NCI-H2107 treated with DMSO at 0.1 percent for 48 hours (cell line): ENCODE data around the gene LDLRAD4.

Experiments
- DNase-seq: peaks from one replicate; lab custom pipeline; 2025; ENCODE audit not compliant: unreplicated experiment; lab: John Stamatoyannopoulos, UW

The LDLRAD4 gene

GRCh38 chr18:13620206-13620672 is 401.7 kb downstream of the LDLRAD4 start:
- DNase-seq: no peak

GRCh38 chr18:13620818-13621445 is 402.4 kb downstream of the LDLRAD4 start:
- no peak for DNase-seq

GRCh38 chr18:13621446-13621849 is 402.9 kb downstream of the LDLRAD4 start:
- no peak for DNase-seq

- no peak for DNase-seq
Measured at GRCh38 chr18:13621886-13622619, 403.5 kb downstream of the LDLRAD4 start.

GRCh38 chr18:13622751-13623150 is 404.2 kb downstream of the LDLRAD4 start:
- DNase-seq: no peak

- DNase-seq: no peak
Measured at GRCh38 chr18:13623348-13623747, 404.8 kb downstream of the LDLRAD4 start.

GRCh38 chr18:13623871-13624270 is 405.3 kb downstream of the LDLRAD4 start:
- no peak for DNase-seq

GRCh38 chr18:13624563-13625237 is 406.1 kb downstream of the LDLRAD4 start:
- no peak for DNase-seq

GRCh38 chr18:13625355-13625754 is 406.8 kb downstream of the LDLRAD4 start:
- DNase-seq: no peak

GRCh38 chr18:13625843-13626543 is 407.4 kb downstream of the LDLRAD4 start:
- no peak for DNase-seq

GRCh38 chr18:13626544-13626908 is 408.0 kb downstream of the LDLRAD4 start:
- no peak for DNase-seq

- DNase-seq: no peak
Measured at GRCh38 chr18:13627639-13628038, 409.1 kb downstream of the LDLRAD4 start.

- no peak for DNase-seq
Measured at GRCh38 chr18:13628211-13628610, 409.7 kb downstream of the LDLRAD4 start.

GRCh38 chr18:13629841-13630715 is 411.5 kb downstream of the LDLRAD4 start:
- DNase-seq: peak; percentile 9

GRCh38 chr18:13630716-13631268 is 412.2 kb downstream of the LDLRAD4 start:
- DNase-seq: no peak

GRCh38 chr18:13633700-13634099 is 415.1 kb downstream of the LDLRAD4 start:
- no peak for DNase-seq

GRCh38 chr18:13635046-13635445 is 416.5 kb downstream of the LDLRAD4 start:
- no peak for DNase-seq

- DNase-seq: no peak
Measured at GRCh38 chr18:13638719-13639595, 420.4 kb downstream of the LDLRAD4 start.

- DNase-seq: no peak
Measured at GRCh38 chr18:13640266-13640860, 421.8 kb downstream of the LDLRAD4 start.
